Prostate gland (tissue), 2 donors: ENCODE results near the gene RIMBP2. TPM values are rescaled to one million over a fixed set of nuclear protein-coding genes. Genes with fewer than 3 reads are reported as not detected.

ENCODE experiments used
- DNase-seq: peaks from one replicate; pipeline ENCODE4 v3.0.0-alpha.2; 2019; ENCODE audit warnings: low spot score
- H3K27ac ChIP-seq, 2 donors: fragments of 200-600 bp; sonication (generic); 2 replicates each; pipeline ENCODE4 v1.5.1; 2017 to 2019
- H3K27me3 ChIP-seq: fragments of 200-600 bp; sonication (generic); replicated peaks from 2 replicates; pipeline ENCODE4 v1.5.1; 2019; ENCODE audit not compliant: insufficient read depth
- H3K36me3 ChIP-seq, 2 donors: fragments of 200-600 bp; sonication (generic); 1 replicate in 1 of 2; 2 replicates in 1 of 2; pipeline versions ENCODE4 v1.5.1 to v1.8.1; 2017 to 2019
- H3K4me1 ChIP-seq: fragments of 200-600 bp; sonication (generic); replicated peaks from 2 replicates; pipeline ENCODE4 v1.5.1; 2019
- H3K4me3 ChIP-seq, 2 donors: fragments of 200-600 bp; sonication (generic); 2 replicates each; pipeline ENCODE4 v1.5.1; 2017 to 2019
- H3K9me3 ChIP-seq: fragments of 200-600 bp; sonication (generic); 2 replicates; pipeline ENCODE4 v1.5.1; 2017
- CTCF ChIP-seq, 4 experiments: fragments of 200-600 bp in 2 of 4; fragments of 450-650 bp in 2 of 4; sonication (generic) in 2 of 4; IDR thresholded peaks; 1 replicate in 3 of 4; 2 replicates in 1 of 4; pipeline ENCODE4 v1.5.1; 2016 to 2019; ENCODE audit warnings: antibody characterized with exemption in 4 of 4, mild to moderate bottlenecking in 2 of 4, moderate library complexity in 2 of 4
- POLR2A ChIP-seq: fragments of 450-650 bp; IDR thresholded peaks from one replicate; pipeline ENCODE4 v1.6.1; 2016; ENCODE audit warnings: antibody characterized with exemption, mild to moderate bottlenecking
- POLR2AphosphoS5 ChIP-seq: sonication (generic); formaldehyde crosslinking; IDR thresholded peaks from one replicate; pipeline ENCODE4 v1.6.1; 2017; ENCODE audit warnings: antibody characterized with exemption
- WGBS: methylation state at CpG from one replicate; pipeline ENCODE4 v1.1.5; 2018; 5-methylcytosine and 5-hydroxymethylcytosine counted together
- intact Hi-C: fragments of 100-400 bp; cut with DNase I; formaldehyde crosslinking; loops from one replicate; pipeline ENCODE4 v1.14.2; 2022
- total RNA-seq, 2 donors: library from RNA; depleted of rRNA; stranded (reverse); fragments of >200 nt; gene quantifications; one replicate each; pipeline ENCODE4 v1.1.0, GENCODE V29; 2016

The RIMBP2 gene
- total RNA-seq, 2 donors from 2014 or later: 0.96 to 7.0 TPM

GRCh38 chr12:130522244-130522834, 193.8 kb downstream of the RIMBP2 start:
- TF ChIP-seq POLR2AphosphoS5 (no peak), CTCF (IDR thresholded peaks at IDR 0.05) (no peak), POLR2A (no peak)
- 65% methylated on average over 17 of the region's 17 CpGs for WGBS
- no peak for DNase-seq
- H3K4me1 ChIP-seq: no peaks in the 10 kb centered on the region
- H3K36me3 ChIP-seq: no peaks in the 10 kb centered on the region
- H3K9me3 ChIP-seq: no peaks in the 10 kb centered on the region
- H3K27ac ChIP-seq: no peak overlapping the region
- H3K27me3 ChIP-seq: peaks cover 4% of the 10 kb centered on the region
- intact Hi-C loops: no loop called here
- H3K4me3 ChIP-seq: no peak overlapping the region

- no peaks in the 10 kb centered on the region for H3K4me1 ChIP-seq
- no peak for TF ChIP-seq POLR2A
- TF ChIP-seq POLR2AphosphoS5: no peak
- TF ChIP-seq CTCF (IDR thresholded peaks at IDR 0.05): no peak
- H3K36me3 ChIP-seq: no peaks in the 10 kb centered on the region
- H3K27me3 ChIP-seq: peaks cover 4% of the 10 kb centered on the region
- 85% methylated on average over 11 of the region's 11 CpGs for WGBS
- intact Hi-C loops: no loop called here
- H3K4me3 ChIP-seq: no peak overlapping the region
- DNase-seq: no peak
- no peak overlapping the region for H3K27ac ChIP-seq
- H3K9me3 ChIP-seq: no peaks in the 10 kb centered on the region
Observed at GRCh38 chr12:130521375-130522124, 194.5 kb downstream of the RIMBP2 start.

GRCh38 chr12:130520784-130521183, 195.3 kb downstream of the RIMBP2 start:
- no peak for DNase-seq
- no peaks in the 10 kb centered on the region for H3K9me3 ChIP-seq
- H3K27ac ChIP-seq: no peak overlapping the region
- intact Hi-C loops: no loop called here
- 90% methylated on average over 3 of the region's 3 CpGs for WGBS
- H3K36me3 ChIP-seq: no peaks in the 10 kb centered on the region
- H3K4me1 ChIP-seq: no peaks in the 10 kb centered on the region
- TF ChIP-seq POLR2A: no peak
- TF ChIP-seq CTCF (IDR thresholded peaks at IDR 0.05): no peak
- no peak for TF ChIP-seq POLR2AphosphoS5
- no peak overlapping the region for H3K4me3 ChIP-seq
- H3K27me3 ChIP-seq: peaks cover 4% of the 10 kb centered on the region

GRCh38 chr12:130517588-130517987, 198.5 kb downstream of the RIMBP2 start:
- intact Hi-C loops: no loop called here
- 98% methylated on average over 3 of the region's 3 CpGs for WGBS
- peaks cover 4% of the 10 kb centered on the region for H3K27me3 ChIP-seq
- H3K4me3 ChIP-seq: no peak overlapping the region
- TF ChIP-seq POLR2A: no peak
- no peak for TF ChIP-seq POLR2AphosphoS5
- no peak for TF ChIP-seq CTCF (IDR thresholded peaks at IDR 0.05)
- no peak for DNase-seq
- no peaks in the 10 kb centered on the region for H3K4me1 ChIP-seq
- no peak overlapping the region for H3K27ac ChIP-seq
- no peaks in the 10 kb centered on the region for H3K9me3 ChIP-seq
- no peaks in the 10 kb centered on the region for H3K36me3 ChIP-seq

- TF ChIP-seq POLR2AphosphoS5 (no peak), POLR2A (no peak)
- DNase-seq: no peak
- H3K27me3 ChIP-seq: no peaks in the 10 kb centered on the region
- 35% methylated on average over 5 of the region's 5 CpGs for WGBS
- no peak overlapping the region for H3K27ac ChIP-seq
- H3K9me3 ChIP-seq: no peaks in the 10 kb centered on the region
- H3K36me3 ChIP-seq: no peaks in the 10 kb centered on the region
- intact Hi-C loops: no loop called here
- H3K4me3 ChIP-seq: no peak overlapping the region
- H3K4me1 ChIP-seq: no peaks in the 10 kb centered on the region
Observed at GRCh38 chr12:130514149-130514551, 201.9 kb downstream of the RIMBP2 start.
